Mesendoderm (in vitro differentiated cells): Measurements from ENCODE around the gene IFIT3.
A peak's percentile ranks its signal among the peaks of the same experiment; 100 is the strongest.

Source experiments
- DNase-seq: peaks from one replicate; pipeline ENCODE4 v3.0.0; 2013
- H2AK5ac ChIP-seq: 2 replicates; pipeline ENCODE4 v1.6.1; 2013; ENCODE audit warnings: low read length, inconsistent platforms
- H2BK120ac ChIP-seq: 2 replicates; pipeline ENCODE4 v1.6.1; 2013; ENCODE audit warnings: low read depth, mild to moderate bottlenecking, low read length, moderate library complexity, mixed read lengths
- H2BK15ac ChIP-seq: replicated peaks from 2 replicates; pipeline ENCODE4 v1.6.1; 2013; ENCODE audit warnings: low read depth, mild to moderate bottlenecking, moderate library complexity
- H2BK5ac ChIP-seq: 2 replicates; pipeline ENCODE4 v1.6.1; 2013; ENCODE audit warnings: low read length, inconsistent platforms
- H3K18ac ChIP-seq: 2 replicates; pipeline ENCODE4 v1.6.1; 2013; ENCODE audit warnings: mild to moderate bottlenecking, low read length, mixed read lengths
- H3K23ac ChIP-seq: one replicate; pipeline ENCODE4 v1.6.1; 2013; ENCODE audit warnings: low read length
- H3K27ac ChIP-seq: 2 replicates; pipeline ENCODE4 v1.5.1; 2013; ENCODE audit warnings: low read depth, mild to moderate bottlenecking, inconsistent platforms, low read length, moderate library complexity
- H3K27me3 ChIP-seq: 2 replicates; pipeline ENCODE4 v1.6.1; 2013; ENCODE audit warnings: low read length, control low read depth, mild to moderate bottlenecking, inconsistent platforms; ENCODE audit not compliant: insufficient read depth, poor library complexity
- H3K36me3 ChIP-seq: 2 replicates; pipeline ENCODE4 v1.6.1; 2013; ENCODE audit warnings: low read length, inconsistent platforms; ENCODE audit not compliant: control insufficient read depth, insufficient read depth
- H3K4ac ChIP-seq: one replicate; pipeline ENCODE4 v1.6.1; 2013; ENCODE audit warnings: low read depth, mild to moderate bottlenecking, low read length, moderate library complexity
- H3K4me1 ChIP-seq: 2 replicates; pipeline ENCODE4 v1.6.1; 2013; ENCODE audit warnings: low read depth, low read length, inconsistent platforms; ENCODE audit not compliant: control insufficient read depth
- H3K4me2 ChIP-seq: 2 replicates; pipeline ENCODE4 v1.6.1; 2013; ENCODE audit warnings: low read length
- H3K4me3 ChIP-seq: 2 replicates; pipeline ENCODE4 v1.5.1; 2013; ENCODE audit warnings: mild to moderate bottlenecking, low read length
- H3K56ac ChIP-seq: one replicate; pipeline ENCODE4 v1.6.1; 2013; ENCODE audit warnings: low read length
- H3K79me1 ChIP-seq: 2 replicates; pipeline ENCODE4 v1.6.1; 2013; ENCODE audit warnings: low read length, inconsistent platforms
- H3K79me2 ChIP-seq: 2 replicates; pipeline ENCODE4 v1.6.1; 2013; ENCODE audit warnings: mild to moderate bottlenecking, low read length; ENCODE audit not compliant: control insufficient read depth, insufficient read depth
- H3K9ac ChIP-seq: 2 replicates; pipeline ENCODE4 v1.6.1; 2013; ENCODE audit warnings: low read length, inconsistent platforms
- H4K5ac ChIP-seq: one replicate; pipeline ENCODE4 v1.6.1; 2013; ENCODE audit warnings: low read length
- H4K8ac ChIP-seq: one replicate; pipeline ENCODE4 v1.6.1; 2013; ENCODE audit warnings: low read depth, mild to moderate bottlenecking, control low read depth, low read length, moderate library complexity
- WGBS: extraction: QIAGEN DNeasy Blood & Tissue Kit; methylation state at CpG from one replicate; pipeline ENCODE4 v1.1.7; 2013; ENCODE audit warnings: low lambda C conversion rate, missing lambda C conversion rate; ENCODE audit not compliant: insufficient coverage; ENCODE audit errors: extremely low coverage; 5-methylcytosine and 5-hydroxymethylcytosine counted together

IFIT3 gene

GRCh38 chr10:89388806-89389205 lies 61.0 kb downstream of the IFIT3 start:
- DNase-seq, result no peak
- no CpG with 5 or more reads among the region's 2 CpGs for WGBS
- Histone ChIP-seq H3K18ac (no peak overlapping the region), H3K79me2 (no peaks in the 10 kb centered on the region), H3K23ac (no peak overlapping the region), H2AK5ac (no peak overlapping the region), H3K4me1 (no peaks in the 10 kb centered on the region), H2BK5ac (no peak overlapping the region), H3K4ac (no peak overlapping the region), H4K8ac (no peak overlapping the region), H3K27ac (no peak overlapping the region), H3K36me3 (no peaks in the 10 kb centered on the region), H3K56ac (no peak overlapping the region), H3K4me3 (no peak overlapping the region), H2BK15ac (no peak overlapping the region), H3K27me3 (no peaks in the 10 kb centered on the region), H3K4me2 (no peak overlapping the region), H2BK120ac (no peak overlapping the region), H3K9ac (no peak overlapping the region), H4K5ac (no peak overlapping the region), H3K79me1 (no peaks in the 10 kb centered on the region)

- Histone ChIP-seq H3K4ac (no peak overlapping the region), H3K56ac (no peak overlapping the region), H3K4me3 (no peak overlapping the region), H4K8ac (no peak overlapping the region), H2BK120ac (no peak overlapping the region), H3K4me2 (no peak overlapping the region), H3K4me1 (no peaks in the 10 kb centered on the region), H3K27ac (no peak overlapping the region), H2BK15ac (no peak overlapping the region), H3K27me3 (no peaks in the 10 kb centered on the region), H4K5ac (no peak overlapping the region), H3K23ac (no peak overlapping the region), H3K79me1 (no peaks in the 10 kb centered on the region), H3K18ac (no peak overlapping the region), H2AK5ac (no peak overlapping the region), H3K36me3 (no peaks in the 10 kb centered on the region), H3K9ac (no peak overlapping the region), H2BK5ac (no peak overlapping the region), H3K79me2 (no peaks in the 10 kb centered on the region)
- DNase-seq, result peak; percentile 76
- WGBS, result no CpG with 5 or more reads among the region's 1 CpG
Measured at GRCh38 chr10:89389254-89389653, 61.5 kb downstream of the IFIT3 start.
